Ishikawa (cell line): Measurements from ENCODE around the gene PIGL.
A peak's percentile ranks its signal among the peaks of the same experiment; 100 is the strongest.

Experiments
- CEBPB ChIP-seq: IDR thresholded peaks from 2 replicates; pipeline ENCODE4 v1.6.1; 2012
- CREB1 ChIP-seq: IDR thresholded peaks from 2 replicates; pipeline ENCODE4 v1.6.1; 2012; ENCODE audit warnings: low read depth
- EGR1 ChIP-seq: IDR thresholded peaks from 2 replicates; pipeline ENCODE4 v1.6.1; 2012
- EP300 ChIP-seq: IDR thresholded peaks from 2 replicates; pipeline ENCODE4 v1.6.1; 2012; ENCODE audit warnings: borderline replicate concordance
- FOXM1 ChIP-seq: IDR thresholded peaks from 2 replicates; pipeline ENCODE4 v1.6.1; 2012; ENCODE audit warnings: low read depth, borderline replicate concordance
- NFIC ChIP-seq: IDR thresholded peaks from 2 replicates; pipeline ENCODE4 v1.6.1; 2012
- RAD21 ChIP-seq: IDR thresholded peaks from 2 replicates; pipeline ENCODE4 v1.6.1; 2012; ENCODE audit warnings: low read depth
- TAF1 ChIP-seq: IDR thresholded peaks from 2 replicates; pipeline ENCODE4 v1.6.1; 2012; ENCODE audit warnings: low read depth, mild to moderate bottlenecking
- TCF12 ChIP-seq: IDR thresholded peaks from 2 replicates; pipeline ENCODE4 v1.6.1; 2012; ENCODE audit warnings: low read depth
- TEAD4 ChIP-seq: IDR thresholded peaks from 2 replicates; pipeline ENCODE4 v1.6.1; 2012
- YY1 ChIP-seq: IDR thresholded peaks from 2 replicates; pipeline ENCODE4 v1.6.1; 2012; ENCODE audit warnings: low read depth
- ZBTB7A ChIP-seq: IDR thresholded peaks from 2 replicates; pipeline ENCODE4 v1.6.1; 2012; ENCODE audit warnings: low read depth
- TF ChIP-seq, protein P1 (sequence below): IDR thresholded peaks from 2 replicates; pipeline ENCODE4 v1.6.1; 2012
- TF ChIP-seq, protein P2 (sequence below): IDR thresholded peaks from 2 replicates; pipeline ENCODE4 v1.6.1; 2012; ENCODE audit warnings: low read depth, mild to moderate bottlenecking
- TF ChIP-seq, protein P3 (sequence below): IDR thresholded peaks from 2 replicates; pipeline ENCODE4 v1.6.1; 2012

PIGL gene

DNA sequence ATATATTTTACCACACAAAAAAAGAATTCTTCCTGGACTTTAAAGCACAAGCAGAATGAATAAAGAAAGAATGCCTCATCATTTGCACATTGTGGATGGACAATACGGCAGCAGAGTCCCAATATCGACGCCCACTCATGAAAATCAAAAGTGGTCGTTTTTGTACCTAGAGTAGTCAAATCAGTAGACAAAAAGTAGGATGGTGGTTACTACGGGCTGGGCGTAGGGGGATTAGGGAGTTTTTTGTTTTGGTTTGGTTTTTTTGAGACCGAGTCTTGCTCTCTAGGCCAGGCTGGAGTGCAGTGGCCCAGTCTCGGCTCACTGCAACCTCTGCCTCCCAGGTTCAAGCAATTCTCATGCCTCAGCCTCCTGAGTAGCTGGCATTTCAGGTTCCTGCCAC is 144.9 kb downstream of the PIGL start:
- TF ChIP-seq RAD21 (no peak), TCF12 (no peak), TEAD4 (no peak), FOXM1 (no peak), TAF1 (no peak), NFIC (no peak)
- TF ChIP-seq, protein P1, sequence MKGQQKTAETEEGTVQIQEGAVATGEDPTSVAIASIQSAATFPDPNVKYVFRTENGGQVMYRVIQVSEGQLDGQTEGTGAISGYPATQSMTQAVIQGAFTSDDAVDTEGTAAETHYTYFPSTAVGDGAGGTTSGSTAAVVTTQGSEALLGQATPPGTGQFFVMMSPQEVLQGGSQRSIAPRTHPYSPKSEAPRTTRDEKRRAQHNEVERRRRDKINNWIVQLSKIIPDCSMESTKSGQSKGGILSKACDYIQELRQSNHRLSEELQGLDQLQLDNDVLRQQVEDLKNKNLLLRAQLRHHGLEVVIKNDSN = no peak
- TF ChIP-seq, protein P2, sequence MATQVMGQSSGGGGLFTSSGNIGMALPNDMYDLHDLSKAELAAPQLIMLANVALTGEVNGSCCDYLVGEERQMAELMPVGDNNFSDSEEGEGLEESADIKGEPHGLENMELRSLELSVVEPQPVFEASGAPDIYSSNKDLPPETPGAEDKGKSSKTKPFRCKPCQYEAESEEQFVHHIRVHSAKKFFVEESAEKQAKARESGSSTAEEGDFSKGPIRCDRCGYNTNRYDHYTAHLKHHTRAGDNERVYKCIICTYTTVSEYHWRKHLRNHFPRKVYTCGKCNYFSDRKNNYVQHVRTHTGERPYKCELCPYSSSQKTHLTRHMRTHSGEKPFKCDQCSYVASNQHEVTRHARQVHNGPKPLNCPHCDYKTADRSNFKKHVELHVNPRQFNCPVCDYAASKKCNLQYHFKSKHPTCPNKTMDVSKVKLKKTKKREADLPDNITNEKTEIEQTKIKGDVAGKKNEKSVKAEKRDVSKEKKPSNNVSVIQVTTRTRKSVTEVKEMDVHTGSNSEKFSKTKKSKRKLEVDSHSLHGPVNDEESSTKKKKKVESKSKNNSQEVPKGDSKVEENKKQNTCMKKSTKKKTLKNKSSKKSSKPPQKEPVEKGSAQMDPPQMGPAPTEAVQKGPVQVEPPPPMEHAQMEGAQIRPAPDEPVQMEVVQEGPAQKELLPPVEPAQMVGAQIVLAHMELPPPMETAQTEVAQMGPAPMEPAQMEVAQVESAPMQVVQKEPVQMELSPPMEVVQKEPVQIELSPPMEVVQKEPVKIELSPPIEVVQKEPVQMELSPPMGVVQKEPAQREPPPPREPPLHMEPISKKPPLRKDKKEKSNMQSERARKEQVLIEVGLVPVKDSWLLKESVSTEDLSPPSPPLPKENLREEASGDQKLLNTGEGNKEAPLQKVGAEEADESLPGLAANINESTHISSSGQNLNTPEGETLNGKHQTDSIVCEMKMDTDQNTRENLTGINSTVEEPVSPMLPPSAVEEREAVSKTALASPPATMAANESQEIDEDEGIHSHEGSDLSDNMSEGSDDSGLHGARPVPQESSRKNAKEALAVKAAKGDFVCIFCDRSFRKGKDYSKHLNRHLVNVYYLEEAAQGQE = no peak

DNA sequence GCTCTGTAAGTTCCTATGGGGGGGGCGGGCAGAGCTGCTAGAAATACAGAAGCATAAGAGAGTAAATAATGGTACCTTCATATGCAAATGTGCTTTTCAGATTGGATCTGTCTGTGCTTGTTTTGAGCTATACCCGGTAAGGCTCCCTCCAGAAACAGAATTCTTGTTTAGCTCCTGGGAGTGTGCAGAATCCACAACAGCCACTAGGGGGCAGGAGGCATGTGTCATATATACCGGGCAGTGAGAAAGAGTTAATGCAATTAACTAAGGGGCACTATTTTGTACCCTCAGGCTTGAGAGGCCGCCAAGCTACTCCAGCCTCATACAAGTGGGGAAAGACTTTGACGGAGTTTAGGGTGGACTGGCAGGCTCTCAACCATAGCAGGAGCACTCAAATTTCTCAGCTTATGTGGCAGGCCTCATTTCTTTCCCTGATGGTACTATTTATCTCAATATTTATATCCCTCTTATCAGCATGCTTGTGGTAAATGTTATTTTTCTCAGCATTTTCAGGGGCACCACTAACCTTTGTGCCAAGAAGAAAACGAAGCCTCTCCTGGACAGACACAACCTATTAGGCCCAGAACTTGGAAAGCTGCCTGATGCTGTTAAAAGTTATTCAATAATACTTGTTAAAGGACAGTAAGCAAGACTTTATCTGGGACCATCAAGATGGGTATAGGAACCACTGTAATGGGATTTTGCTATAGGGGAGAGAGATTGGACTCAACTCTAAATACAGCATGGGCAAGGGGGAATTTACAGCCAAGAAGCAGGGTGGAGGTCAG is 146.9 kb downstream of the PIGL start:
- TF ChIP-seq, protein P2 = no peak
- TF ChIP-seq CREB1 (no peak), FOXM1 (no peak), TAF1 (no peak), TEAD4 (no peak), RAD21 (peak; percentile 76), EGR1 (no peak), CEBPB (no peak)

DNA sequence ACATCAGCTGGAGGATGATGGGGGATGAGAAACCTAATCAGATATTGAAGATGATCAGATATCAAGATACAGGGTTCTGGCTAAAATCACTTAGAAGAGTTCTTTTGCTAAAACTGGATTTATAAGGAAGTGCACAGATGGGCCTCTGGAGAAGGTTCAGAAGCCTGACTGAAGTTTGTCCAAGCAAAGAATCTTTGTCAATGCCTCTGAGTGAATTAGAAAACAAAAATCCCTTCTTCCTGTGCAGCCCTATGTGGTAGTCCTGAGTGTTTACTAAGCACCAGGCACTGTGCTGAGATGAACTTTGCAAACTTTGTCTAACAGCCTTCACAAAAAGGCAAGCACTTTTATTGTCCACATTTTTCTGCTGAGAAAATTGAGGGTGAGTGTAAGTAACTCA is 147.6 kb downstream of the PIGL start:
- TF ChIP-seq RAD21 (no peak), EP300 (no peak), EGR1 (no peak), NFIC (no peak), TAF1 (no peak), ZBTB7A (no peak), YY1 (no peak), CREB1 (no peak), CEBPB (no peak), FOXM1 (no peak)
- TF ChIP-seq, protein P2 = no peak
- TF ChIP-seq, protein P1 = no peak
- TF ChIP-seq, protein P3, sequence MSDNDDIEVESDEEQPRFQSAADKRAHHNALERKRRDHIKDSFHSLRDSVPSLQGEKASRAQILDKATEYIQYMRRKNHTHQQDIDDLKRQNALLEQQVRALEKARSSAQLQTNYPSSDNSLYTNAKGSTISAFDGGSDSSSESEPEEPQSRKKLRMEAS = no peak

DNA sequence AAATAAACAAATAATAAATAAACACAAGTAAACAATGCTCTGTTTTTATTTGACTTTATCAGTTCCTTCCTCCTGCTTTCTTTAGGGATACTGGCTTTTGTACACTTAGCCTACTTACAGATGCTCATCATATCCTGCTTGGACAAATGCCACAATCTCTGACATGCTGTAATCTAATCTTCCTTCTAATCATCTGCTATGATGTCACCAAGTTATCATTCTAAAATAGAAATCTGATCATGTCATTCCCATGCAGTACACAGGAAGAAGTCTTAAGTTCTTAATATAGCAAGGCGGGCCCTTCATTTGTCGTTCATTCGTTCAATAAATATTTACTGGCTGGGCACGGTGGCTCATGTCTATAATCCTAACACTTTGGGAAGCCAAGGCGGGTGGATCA is 154.7 kb downstream of the PIGL start:
- TF ChIP-seq EP300 (no peak), TCF12 (no peak)
- TF ChIP-seq, protein P2 = no peak
